CD1c-positive myeloid dendritic cell (primary cell): ENCODE data around the gene TANGO2.

Experiments used
- DNase-seq: peaks from one replicate; pipeline ENCODE4 v3.0.0-alpha.2; 2016; ENCODE audit errors: extremely low spot score

TANGO2 gene

DNA sequence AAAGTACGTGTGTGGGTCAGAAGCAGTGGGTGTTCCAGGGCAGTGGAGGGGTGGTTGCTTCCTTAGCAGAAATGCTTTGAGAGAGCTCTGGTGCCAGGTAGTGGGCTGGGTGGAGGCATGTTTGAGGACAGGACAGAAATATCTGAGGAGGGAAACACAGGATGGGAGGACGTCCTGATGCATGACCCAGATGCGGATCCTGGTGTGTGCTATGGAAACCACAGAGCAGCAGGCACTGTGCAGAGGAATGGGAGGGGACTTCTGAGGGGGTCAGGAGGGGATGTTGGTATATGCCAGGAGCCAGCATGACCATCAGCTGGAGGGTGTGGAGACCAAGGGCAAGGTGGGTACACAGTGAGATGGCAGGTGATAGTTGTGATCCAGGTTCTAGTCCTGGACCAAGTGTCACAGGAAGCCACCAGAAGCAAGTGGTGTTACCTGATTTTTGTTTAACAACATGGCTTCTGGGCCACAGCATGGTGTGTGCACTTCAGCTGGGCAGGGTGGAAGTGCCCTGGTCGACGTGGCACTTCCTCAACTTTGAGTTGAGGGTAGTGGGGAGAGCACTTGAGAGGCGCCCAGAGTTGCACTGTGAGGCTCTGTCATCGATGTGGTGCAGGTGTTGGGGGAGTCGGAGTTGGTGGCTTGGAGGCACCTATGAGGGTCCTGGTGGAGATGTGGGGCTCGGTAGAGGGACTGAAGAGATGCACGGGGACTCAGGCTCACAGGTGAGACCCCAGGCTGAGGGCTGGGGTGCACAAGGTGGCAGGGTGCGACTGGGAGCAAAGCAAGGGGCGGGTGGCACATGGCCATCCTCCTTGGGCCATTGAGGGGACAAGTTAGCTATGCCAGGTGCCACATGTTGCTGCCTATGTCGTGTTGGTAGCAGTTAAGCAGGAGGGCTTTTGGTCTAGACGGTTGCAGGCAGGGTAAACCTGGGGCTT, 66.7 kb downstream of the TANGO2 start:
- no peak for DNase-seq

GRCh38 chr22:20088263-20088648, 67.3 kb downstream of the TANGO2 start:
- no peak for DNase-seq

DNA sequence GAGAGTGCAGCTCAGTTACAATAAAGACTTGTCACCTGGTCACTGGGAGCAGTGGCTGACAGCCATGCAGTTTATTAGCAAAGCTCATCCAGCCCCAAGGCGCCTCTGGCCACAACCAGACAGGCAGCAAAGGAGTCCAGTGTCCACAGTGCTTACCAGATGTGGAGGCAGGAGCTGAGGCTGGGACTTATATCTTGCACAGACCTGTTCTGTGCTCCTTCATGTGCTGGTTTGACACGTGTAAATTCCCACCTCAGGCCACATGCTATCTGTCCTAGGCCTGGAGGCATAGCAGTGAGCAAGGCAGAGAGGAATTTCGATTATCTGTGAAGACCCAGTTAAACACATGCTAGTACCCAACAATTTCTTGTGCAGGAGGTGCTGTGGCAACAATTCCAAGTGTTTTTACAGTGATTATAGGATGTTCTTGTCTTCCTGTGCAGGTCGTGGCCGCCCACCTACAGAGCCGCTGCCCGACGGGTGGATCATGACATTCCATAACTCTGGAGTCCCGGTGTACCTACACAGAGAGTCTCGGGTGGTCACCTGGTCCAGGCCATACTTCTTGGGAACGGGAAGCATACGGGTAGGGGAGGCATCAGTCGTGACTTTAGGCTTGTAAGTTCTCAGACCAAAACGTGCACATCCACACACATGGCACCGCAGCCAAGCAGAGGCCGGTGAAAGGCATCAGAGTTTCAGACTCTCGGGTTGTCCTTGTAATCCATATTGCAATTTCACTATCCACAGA, 68.5 kb downstream of the TANGO2 start:
- no peak for DNase-seq

DNA sequence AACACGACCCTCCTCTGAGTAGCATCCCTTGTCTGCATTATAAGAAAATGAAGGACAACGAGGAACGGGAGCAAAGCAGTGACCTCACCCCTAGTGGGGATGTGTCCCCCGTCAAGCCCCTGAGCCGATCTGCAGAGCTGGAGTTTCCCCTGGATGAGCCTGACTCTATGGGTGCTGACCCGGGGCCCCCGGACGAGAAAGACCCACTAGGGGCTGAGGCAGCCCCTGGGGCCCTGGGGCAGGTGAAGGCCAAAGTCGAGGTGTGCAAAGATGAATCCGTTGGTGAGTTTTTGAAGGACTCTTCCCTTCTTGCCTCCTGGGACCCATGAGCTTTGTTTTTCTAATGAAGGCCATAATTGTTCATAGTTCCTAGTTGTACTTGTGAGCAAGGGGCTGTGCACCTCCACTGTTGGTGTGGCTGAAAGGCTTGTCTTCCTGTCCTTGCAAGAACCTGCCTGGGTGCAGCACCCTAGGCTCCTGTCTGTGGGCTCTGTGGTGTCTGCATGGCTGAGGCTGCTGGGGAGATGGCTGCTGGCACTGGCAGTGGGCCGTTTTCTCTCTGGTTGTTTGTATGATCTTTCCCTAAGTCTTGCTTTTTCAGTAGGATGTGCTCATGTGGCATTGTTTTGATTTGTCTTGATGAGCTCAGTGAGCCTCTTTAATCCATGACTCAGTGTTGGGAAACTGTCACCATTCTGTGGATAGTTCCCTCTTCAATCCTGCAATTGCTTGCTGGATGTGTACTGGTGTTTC, 69.2 kb downstream of the TANGO2 start:
- no peak for DNase-seq

DNA sequence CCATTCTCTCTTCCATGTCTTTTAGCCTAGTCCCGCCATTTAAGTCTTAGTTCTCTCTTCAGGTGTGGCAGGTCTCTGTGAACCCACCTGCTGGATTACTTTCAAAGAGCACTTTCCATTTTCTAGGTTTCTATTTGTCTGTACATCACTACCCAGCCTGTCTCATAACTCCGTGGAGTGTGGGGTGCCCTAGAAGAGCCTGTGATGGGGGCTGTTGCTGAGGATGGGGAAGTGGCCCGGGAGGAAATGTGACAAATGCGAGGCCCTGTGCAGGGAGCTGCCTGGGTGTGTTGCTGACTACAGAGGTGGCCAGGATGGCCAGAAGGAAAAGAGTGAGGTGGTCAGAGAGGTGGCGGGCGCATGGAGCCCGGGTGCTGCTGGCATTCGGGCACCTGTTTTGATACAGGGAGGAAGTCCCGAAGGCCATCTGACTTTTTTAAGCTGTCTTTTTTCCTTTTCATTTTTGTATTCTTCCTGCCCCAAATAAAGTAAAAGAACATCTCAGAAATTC, 69.9 kb downstream of the TANGO2 start:
- DNase-seq, result no peak

GRCh38 chr22:20091690-20092476, 71.0 kb downstream of the TANGO2 start:
- no peak for DNase-seq

- no peak for DNase-seq
Measured at GRCh38 chr22:20092477-20092854, 71.6 kb downstream of the TANGO2 start.

DNA sequence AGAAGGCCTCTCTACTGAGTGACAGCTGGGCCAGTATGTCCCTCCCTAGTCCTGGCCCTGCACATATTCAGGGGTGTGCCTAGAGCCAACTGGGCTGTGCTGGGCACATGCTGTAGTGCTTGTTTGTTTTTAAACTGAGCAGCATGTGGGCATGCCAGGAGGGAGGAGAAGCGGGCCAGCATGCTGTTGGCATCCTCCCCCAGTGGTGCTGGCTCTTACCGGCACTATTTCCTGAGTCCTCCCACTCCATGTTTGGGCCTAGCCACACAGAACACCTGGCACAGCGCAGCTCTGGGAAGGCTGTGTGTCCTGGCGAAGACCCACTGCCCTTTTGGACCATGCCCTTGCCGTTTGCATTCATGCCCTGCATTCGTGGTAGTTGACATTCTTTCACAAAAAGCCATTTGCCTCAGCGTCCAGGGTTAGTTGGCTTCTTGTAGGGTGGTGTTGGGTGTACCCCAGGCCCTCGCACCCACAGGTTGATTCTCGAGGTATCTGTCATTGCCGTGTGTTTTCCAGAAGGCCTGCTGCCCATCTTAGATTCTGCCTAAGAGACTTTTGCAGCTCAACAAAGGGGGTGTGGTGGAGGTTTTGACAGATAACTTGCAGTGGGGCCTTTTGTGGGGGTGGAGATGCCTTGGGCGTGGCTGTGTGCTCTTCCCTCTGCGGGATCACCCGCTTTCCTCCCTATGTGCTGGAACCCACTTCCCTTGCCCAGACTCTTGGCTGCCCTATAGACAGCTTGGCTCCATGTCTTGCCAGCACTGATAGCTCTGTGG, 72.7 kb downstream of the TANGO2 start:
- DNase-seq, result no peak

GRCh38 chr22:20094197-20094807, 73.4 kb downstream of the TANGO2 start:
- DNase-seq, result no peak

- no peak for DNase-seq
Measured at GRCh38 chr22:20095521-20095920, 74.6 kb downstream of the TANGO2 start.

- no peak for DNase-seq
Measured at GRCh38 chr22:20096574-20097420, 75.9 kb downstream of the TANGO2 start.

- no peak for DNase-seq
Measured at GRCh38 chr22:20099099-20099711, 78.3 kb downstream of the TANGO2 start.

- no peak for DNase-seq
Measured at GRCh38 chr22:20101638-20102037, 80.7 kb downstream of the TANGO2 start.

DNA sequence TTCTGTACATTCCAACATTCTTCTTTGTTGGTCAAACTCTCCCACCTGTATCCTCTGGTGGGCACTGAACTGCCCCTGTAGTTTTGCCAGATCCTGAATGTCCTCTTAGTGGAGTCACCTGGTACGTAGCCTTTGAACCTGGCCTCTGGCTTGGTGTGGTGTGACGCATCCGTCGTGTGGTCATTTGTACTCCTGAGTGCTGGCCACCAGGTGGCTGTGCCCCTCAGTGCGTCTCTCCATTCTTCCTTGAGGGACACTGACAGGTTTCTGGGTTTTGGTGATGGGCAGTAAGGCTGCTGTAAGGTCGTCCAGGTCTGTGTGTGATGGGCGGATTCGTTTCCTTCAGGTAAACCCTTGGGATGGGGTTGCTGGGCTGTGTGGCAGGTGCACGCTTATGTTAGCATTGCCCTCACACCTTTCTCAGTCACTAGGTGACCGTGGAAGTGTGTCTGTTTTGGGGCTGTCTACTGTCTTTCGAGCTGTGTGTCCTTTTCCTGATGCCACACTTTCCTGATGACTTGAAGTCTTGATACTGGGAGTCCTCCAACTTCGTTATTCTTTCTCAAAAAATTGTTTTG, 81.4 kb downstream of the TANGO2 start:
- DNase-seq, result no peak

DNA sequence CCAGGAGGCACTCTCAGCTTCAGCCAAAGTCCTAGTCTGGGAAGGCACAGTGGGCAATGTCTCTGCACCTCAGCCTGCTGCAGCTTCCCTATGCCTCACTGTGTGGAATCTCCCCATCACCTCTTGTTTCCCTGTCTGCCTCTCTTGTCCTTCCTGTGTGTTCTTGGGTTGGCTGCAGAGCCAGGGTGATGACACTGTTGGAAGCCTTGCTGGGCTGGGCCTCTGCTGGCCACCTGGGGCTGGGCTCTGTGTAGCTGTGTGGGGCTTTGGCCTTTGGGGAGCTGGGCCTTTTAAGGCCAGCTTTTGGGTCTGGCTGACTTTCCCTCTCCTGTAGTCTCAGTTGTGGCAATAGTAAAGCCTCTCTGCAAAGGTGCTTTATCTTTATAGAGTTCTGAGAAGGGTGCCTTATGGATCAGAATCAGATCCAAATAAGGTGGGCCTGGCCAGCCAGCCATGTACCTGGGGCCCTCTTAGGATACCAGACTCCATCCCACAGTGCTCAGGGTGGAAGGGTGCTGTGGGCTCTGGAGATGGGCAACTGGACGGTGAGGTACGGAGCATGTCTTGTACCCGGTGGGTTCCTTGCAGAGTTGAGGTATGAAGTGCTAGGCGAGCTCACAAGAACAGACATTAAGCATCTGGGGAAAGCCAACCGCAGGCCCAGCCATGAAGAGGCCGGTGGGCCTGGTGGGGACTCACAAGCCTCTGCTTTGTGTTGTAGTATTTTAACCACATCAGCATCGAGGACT, 84.7 kb downstream of the TANGO2 start:
- no peak for DNase-seq

DNA sequence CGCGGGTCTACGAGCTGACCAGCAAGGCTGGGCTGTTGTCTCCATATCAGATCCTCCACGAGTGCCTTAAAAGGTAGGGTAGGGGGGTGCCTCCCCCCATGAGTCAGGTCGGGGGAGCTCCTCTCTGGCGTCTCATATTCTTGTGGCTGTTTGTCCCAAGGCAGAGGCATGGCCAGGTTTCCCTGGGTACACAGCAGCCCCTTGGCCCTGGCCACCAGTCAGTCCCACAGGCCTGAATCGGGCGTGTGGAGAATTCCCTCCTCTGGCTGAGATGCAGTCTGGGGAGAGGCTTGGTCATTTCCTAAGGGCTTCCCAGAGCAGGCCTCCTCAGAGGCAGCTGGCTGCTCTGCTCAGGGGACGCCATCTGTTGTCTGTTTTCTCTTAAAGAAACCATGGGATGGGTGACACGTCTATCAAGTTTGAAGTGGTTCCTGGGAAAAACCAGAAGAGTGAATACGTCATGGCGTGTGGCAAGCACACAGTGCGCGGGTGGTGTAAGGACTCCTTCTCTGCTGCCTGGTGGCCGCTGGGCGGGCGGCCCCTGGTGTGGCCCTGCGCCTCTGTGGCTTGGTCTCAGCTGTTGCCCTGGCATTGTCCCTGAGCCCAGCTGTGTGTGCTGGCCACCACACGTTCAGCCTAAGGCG, 85.4 kb downstream of the TANGO2 start:
- DNase-seq, result no peak

DNA sequence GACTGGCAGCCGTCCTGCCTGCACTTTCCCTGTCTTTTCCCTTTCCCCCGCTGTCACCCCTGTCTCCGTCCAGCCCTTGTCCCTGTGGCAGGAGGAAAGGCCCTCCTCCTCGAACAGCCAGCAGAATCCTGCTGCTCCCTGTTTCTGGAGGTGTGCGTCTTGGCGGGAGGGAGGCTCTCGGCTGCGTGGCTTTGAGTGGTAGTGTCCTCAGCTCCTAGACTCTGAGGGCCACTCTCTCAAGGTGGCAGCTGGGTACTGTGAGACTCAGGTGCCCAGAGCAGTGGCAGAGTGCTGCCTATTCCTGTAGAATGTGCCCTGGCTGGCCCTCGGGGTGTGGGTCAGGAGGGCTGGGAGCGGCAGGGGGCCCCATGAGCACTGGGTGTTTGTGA, 85.9 kb downstream of the TANGO2 start:
- no peak for DNase-seq
